ENCODE data around the gene HDAC8.

DNA sequence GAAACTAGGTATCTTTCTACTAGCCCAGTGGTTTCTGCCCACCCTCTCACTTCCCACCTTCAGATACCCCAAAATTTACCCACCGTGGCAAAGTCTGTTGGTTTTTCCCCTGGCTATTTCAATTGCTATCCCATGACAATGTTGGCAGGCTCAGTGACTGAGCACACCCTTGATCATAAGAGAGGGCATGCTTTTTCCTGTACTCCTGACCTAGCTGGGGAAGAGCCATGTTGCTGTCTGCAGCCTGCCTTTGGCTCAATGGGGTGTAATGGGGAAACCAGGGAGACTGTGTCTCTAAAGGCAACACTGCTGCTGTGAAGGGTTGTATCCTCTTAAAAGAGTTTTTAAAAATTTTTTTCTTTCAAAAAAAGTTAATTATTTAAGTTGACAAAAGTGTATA is 176.5 kb downstream of the HDAC8 start:
- TF ChIP-seq POLR2AphosphoS5 (IDR thresholded peaks at IDR 0.05; ENCODE audit: low read depth, low read length), result no peak
- no peak for TF ChIP-seq TAF1 (IDR thresholded peaks at IDR 0.05; ENCODE audit: borderline replicate concordance, insufficient read depth, low read length)
- TF ChIP-seq, protein P1, sequence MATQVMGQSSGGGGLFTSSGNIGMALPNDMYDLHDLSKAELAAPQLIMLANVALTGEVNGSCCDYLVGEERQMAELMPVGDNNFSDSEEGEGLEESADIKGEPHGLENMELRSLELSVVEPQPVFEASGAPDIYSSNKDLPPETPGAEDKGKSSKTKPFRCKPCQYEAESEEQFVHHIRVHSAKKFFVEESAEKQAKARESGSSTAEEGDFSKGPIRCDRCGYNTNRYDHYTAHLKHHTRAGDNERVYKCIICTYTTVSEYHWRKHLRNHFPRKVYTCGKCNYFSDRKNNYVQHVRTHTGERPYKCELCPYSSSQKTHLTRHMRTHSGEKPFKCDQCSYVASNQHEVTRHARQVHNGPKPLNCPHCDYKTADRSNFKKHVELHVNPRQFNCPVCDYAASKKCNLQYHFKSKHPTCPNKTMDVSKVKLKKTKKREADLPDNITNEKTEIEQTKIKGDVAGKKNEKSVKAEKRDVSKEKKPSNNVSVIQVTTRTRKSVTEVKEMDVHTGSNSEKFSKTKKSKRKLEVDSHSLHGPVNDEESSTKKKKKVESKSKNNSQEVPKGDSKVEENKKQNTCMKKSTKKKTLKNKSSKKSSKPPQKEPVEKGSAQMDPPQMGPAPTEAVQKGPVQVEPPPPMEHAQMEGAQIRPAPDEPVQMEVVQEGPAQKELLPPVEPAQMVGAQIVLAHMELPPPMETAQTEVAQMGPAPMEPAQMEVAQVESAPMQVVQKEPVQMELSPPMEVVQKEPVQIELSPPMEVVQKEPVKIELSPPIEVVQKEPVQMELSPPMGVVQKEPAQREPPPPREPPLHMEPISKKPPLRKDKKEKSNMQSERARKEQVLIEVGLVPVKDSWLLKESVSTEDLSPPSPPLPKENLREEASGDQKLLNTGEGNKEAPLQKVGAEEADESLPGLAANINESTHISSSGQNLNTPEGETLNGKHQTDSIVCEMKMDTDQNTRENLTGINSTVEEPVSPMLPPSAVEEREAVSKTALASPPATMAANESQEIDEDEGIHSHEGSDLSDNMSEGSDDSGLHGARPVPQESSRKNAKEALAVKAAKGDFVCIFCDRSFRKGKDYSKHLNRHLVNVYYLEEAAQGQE (IDR thresholded peaks at IDR 0.05; ENCODE audit: insufficient read depth in 1 of 2, low read depth in 2 of 2, low read length in 2 of 2), result no peak
- no peak for TF ChIP-seq SIN3A (IDR thresholded peaks at IDR 0.05; ENCODE audit: borderline replicate concordance, insufficient read depth, low read length)

All from PFSK-1 (cell line).